ENCODE measurements around the gene NQO2.

DNA sequence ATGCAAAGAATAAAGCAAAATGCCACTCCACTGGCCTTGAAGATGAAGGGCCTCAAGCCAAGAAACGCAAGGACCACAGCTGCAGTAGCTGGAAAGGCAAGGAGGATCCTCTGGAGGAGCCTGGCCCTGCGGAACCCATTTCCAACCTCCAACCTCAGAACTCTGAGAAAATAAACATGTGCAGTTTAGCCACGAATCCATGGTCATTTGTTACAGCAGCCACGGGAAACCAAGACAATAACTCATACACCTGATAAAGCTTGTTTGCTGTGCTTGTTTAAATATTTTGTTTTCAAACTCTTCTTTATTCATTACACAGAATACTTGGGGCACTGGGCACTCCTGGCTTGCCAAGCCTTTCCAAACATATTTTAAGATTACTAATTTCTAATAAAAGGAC is 38.8 kb upstream of the NQO2 start:
- TF ChIP-seq, protein P1, sequence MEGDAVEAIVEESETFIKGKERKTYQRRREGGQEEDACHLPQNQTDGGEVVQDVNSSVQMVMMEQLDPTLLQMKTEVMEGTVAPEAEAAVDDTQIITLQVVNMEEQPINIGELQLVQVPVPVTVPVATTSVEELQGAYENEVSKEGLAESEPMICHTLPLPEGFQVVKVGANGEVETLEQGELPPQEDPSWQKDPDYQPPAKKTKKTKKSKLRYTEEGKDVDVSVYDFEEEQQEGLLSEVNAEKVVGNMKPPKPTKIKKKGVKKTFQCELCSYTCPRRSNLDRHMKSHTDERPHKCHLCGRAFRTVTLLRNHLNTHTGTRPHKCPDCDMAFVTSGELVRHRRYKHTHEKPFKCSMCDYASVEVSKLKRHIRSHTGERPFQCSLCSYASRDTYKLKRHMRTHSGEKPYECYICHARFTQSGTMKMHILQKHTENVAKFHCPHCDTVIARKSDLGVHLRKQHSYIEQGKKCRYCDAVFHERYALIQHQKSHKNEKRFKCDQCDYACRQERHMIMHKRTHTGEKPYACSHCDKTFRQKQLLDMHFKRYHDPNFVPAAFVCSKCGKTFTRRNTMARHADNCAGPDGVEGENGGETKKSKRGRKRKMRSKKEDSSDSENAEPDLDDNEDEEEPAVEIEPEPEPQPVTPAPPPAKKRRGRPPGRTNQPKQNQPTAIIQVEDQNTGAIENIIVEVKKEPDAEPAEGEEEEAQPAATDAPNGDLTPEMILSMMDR (IDR thresholded peaks at IDR 0.05), result no peak
- TF ChIP-seq POLR2AphosphoS5 (IDR thresholded peaks at IDR 0.05), result peak; percentile 37
- no peak for TF ChIP-seq POLR2A (IDR thresholded peaks at IDR 0.05)

All from prostate gland (tissue), 2 donors.